ENCODE data around the gene NARF. TPM values are rescaled to one million over a fixed set of nuclear protein-coding genes. Genes with fewer than 3 reads are reported as not detected.

NARF gene
- total and polyA plus RNA-seq, 2 of the 8 experiments (the other 6 are each of a cell fraction or from before 2014, with no cell fraction given) = 97.4 to 131 TPM

DNA sequence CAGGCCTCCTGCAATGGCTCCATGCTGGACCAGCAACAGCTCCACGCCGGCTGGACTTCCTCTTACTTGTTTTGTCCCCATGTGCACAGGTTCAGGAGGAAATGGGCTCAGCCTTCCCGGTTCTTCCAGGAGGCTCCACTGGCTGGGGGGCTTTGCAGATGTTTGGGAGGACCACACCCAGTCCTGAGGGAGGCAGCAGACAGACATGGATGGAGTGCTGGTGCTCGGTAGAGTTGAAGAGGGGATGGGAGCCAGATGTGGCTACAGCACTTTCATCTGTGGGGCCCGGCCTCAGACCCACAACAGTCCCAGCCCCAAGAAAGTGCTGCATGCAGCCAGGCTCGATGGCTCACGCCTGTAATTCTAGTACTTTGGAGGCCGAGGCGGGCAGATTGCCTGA is 21.8 kb downstream of the NARF start:
- H3K36me3 ChIP-seq (ENCODE audit: control insufficient read depth in 2 of 4, insufficient read depth in 4 of 4, low read length in 3 of 4) = peaks cover 14 to 42% (median 31%) of the 10 kb centered on the region in 4 experiments; a peak in 7 of 8 replicates
- WGBS, 2 experiments (ENCODE audit: extremely low coverage in 1 of 2, insufficient coverage in 1 of 2, insufficient read length in 1 of 2, insufficient replicate concordance in 2 of 2, low coverage in 1 of 2, low lambda C conversion rate in 2 of 2, missing lambda C conversion rate in 1 of 2) = 98% methylated on average over 9 of the region's 9 CpGs; no CpG with 5 or more reads in 1 of the 2 experiments
- CTCF ChIA-PET (ENCODE audit: partially characterized antibody) = interaction anchor here (0.8 to 1.7 kb wide), 13 partner anchors 13 to 182 kb away, joined by 3 to 6 read pairs (median 3); no protein-coding TSS in a partner anchor

More for the DNA sequence above, 21.8 kb downstream of the NARF start:
- Histone ChIP-seq H3K14ac (ENCODE audit: insufficient read length) (no peak overlapping the region), H3K27me3 (replicated peaks in 1 of 4; ENCODE audit: control insufficient read depth in 3 of 4, extremely low read depth in 1 of 4, insufficient read depth in 3 of 4, low read length in 3 of 4) (no peaks in the 10 kb centered on the region), H2AFZ (ENCODE audit: low read length) (no peak overlapping the region), H3K23ac (ENCODE audit: insufficient read length) (no peak overlapping the region), H3K18ac (ENCODE audit: extremely low read depth, low read length) (no peak overlapping the region), H3K4me1 (replicated peaks in 1 of 4; ENCODE audit: control insufficient read depth in 3 of 4, insufficient read depth in 4 of 4, low read length in 3 of 4) (no peaks in the 10 kb centered on the region), H3K79me1 (ENCODE audit: low read depth, low read length) (no peaks in the 10 kb centered on the region), H2AK5ac (ENCODE audit: low read depth, low read length) (no peak overlapping the region), H4K91ac (replicated peaks; ENCODE audit: insufficient read length, low read length) (no peak overlapping the region), H3K4me2 (ENCODE audit: insufficient read depth in 1 of 2, low read depth in 2 of 2, low read length in 2 of 2) (no peak overlapping the region), H2BK12ac (ENCODE audit: low read depth, low read length) (no peak overlapping the region), H2BK15ac (ENCODE audit: low read length) (no peak overlapping the region), H4K5ac (ENCODE audit: insufficient read length, low read depth, low read length) (no peak overlapping the region), H2BK120ac (replicated peaks; ENCODE audit: low read depth, low read length) (no peak overlapping the region), H4K8ac (ENCODE audit: extremely low read depth, insufficient read depth, low read length) (no peak overlapping the region), H4K20me1 (replicated peaks in 1 of 2; ENCODE audit: control insufficient read depth in 1 of 2, insufficient read depth in 2 of 2, low read length in 2 of 2) (peaks cover 3 to 4% of the 10 kb centered on the region in 2 experiments), H3K4me3 (ENCODE audit: extremely low read depth in 1 of 4, insufficient read depth in 2 of 4, low read depth in 3 of 4, low read length in 4 of 4) (no peak overlapping the region), H3K23me2 (ENCODE audit: low read depth, low read length) (no peaks in the 10 kb centered on the region), H3K79me2 (ENCODE audit: control insufficient read depth in 1 of 2, insufficient read depth in 2 of 2, low read length in 2 of 2) (no peaks in the 10 kb centered on the region), H3K56ac (replicated peaks; ENCODE audit: insufficient read length, low read depth, low read length) (no peak overlapping the region), H3K27ac (ENCODE audit: low read depth, low read length) (no peak overlapping the region), H2BK5ac (ENCODE audit: low read depth, low read length) (no peak overlapping the region), H3K9ac (replicated peaks in 1 of 4; ENCODE audit: extremely low read depth in 1 of 4, low read depth in 3 of 4, low read length in 3 of 4) (no peak overlapping the region), H3K9me3 (ENCODE audit: insufficient read depth in 2 of 2, low read depth in 1 of 2, low read length in 1 of 2) (no peaks in the 10 kb centered on the region), H2BK20ac (ENCODE audit: low read length) (no peak overlapping the region), H3K4ac (replicated peaks; ENCODE audit: insufficient read length, low read depth, low read length) (no peak overlapping the region)
- FAIRE-seq (no peak), DNase-seq (ENCODE audit: low read depth in 1 of 2, low spot score in 2 of 2) (no peak)
- POLR2A ChIA-PET (ENCODE audit: partially characterized antibody) = interaction anchor here (0.6 to 2.4 kb wide), 2 partner anchors 12 to 15 kb away, joined by 3 to 7 read pairs; no protein-coding TSS in a partner anchor
- no peak for TF ChIP-seq MAFK (IDR thresholded peaks at IDR 0.05; ENCODE audit: low read depth, low read length)
- no peak for TF ChIP-seq CHD1 (IDR thresholded peaks at IDR 0.05; ENCODE audit: low read depth, low read length)
- TF ChIP-seq, protein P1, sequence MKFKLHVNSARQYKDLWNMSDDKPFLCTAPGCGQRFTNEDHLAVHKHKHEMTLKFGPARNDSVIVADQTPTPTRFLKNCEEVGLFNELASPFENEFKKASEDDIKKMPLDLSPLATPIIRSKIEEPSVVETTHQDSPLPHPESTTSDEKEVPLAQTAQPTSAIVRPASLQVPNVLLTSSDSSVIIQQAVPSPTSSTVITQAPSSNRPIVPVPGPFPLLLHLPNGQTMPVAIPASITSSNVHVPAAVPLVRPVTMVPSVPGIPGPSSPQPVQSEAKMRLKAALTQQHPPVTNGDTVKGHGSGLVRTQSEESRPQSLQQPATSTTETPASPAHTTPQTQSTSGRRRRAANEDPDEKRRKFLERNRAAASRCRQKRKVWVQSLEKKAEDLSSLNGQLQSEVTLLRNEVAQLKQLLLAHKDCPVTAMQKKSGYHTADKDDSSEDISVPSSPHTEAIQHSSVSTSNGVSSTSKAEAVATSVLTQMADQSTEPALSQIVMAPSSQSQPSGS (IDR thresholded peaks at IDR 0.05; ENCODE audit: low read length) = no peak
- no peak for TF ChIP-seq GABPA (IDR thresholded peaks at IDR 0.05; ENCODE audit: borderline replicate concordance, insufficient read depth, low read length)
- no peak for TF ChIP-seq NANOG (IDR thresholded peaks at IDR 0.05; ENCODE audit: insufficient read depth, low read depth, low read length, poor library complexity, severe bottlenecking)
